K562 (cell line): ENCODE measurements around the gene GMPR2. TPM values are rescaled to one million over a fixed set of nuclear protein-coding genes. Genes with fewer than 3 reads are reported as not detected.

Experiments used
- GABPA ChIP-seq: fragments of 200-800 bp; sonication (Bioruptor generic); conservative IDR thresholded peaks from 2 replicates; pipeline ENCODE4 v1.6.1; 2016; ENCODE audit warnings: low read depth, missing genetic modification characterization, missing compliant biosample characterization
- HNRNPUL1 ChIP-seq: fragments of 200-400 bp; formaldehyde crosslinking; IDR thresholded peaks from 2 replicates; pipeline ENCODE4 v1.6.1; 2017; ENCODE audit warnings: low read length
- KLF13 ChIP-seq: fragments of 450-650 bp; IDR thresholded peaks from 2 replicates; pipeline ENCODE4 v1.6.1; 2016; ENCODE audit warnings: missing genetic modification characterization, low read depth, mild to moderate bottlenecking, missing compliant biosample characterization, moderate library complexity, borderline replicate concordance
- SUPT5H ChIP-seq: fragments of 450-650 bp; IDR thresholded peaks from 2 replicates; pipeline ENCODE4 v1.6.1; 2016
- TARDBP ChIP-seq: fragments of 450-650 bp; IDR thresholded peaks from 2 replicates; pipeline ENCODE4 v1.6.1; 2016
- ZHX1 ChIP-seq: fragments of 150-350 bp; conservative IDR thresholded peaks from 2 replicates; pipeline ENCODE4 v1.6.1; 2014; ENCODE audit warnings: low read length
- ZNF407 ChIP-seq: fragments of 450-650 bp; IDR thresholded peaks from 2 replicates; pipeline ENCODE4 v1.6.1; 2016; ENCODE audit warnings: low read depth
- polyA plus RNA-seq, 8 experiments: library from polyadenylated mRNA; depleted of rRNA in 4 of 8; stranded (reverse) in 5 of 8; unstranded in 3 of 8; fragments of >200 nt; fragmentation: Nextera tagmentation in 2 of 8; fragmentation: Illumina TruSeq in 1 of 8; extraction: Ambion mirVana in 2 of 8; extraction: Trizol in 1 of 8; gene quantifications; 2 replicates each; pipeline versions ENCODE4 v1.2.1 to v1.2.3, GENCODE V29; 2011 to 2014; ENCODE audit warnings: inconsistent platforms in 1 of 8, missing spikeins in 1 of 8
- total RNA-seq, 7 experiments: library from RNA; depleted of rRNA in 6 of 7; stranded (reverse); fragments of >200 nt in 6 of 7; fragmentation: Illumina TruSeq in 2 of 7; extraction: Trizol in 2 of 7; gene quantifications; 2 replicates each; pipeline versions ENCODE4 v1.2.1 to v1.2.3, GENCODE V29; 2011 to 2021; ENCODE audit warnings: low replicate concordance in 1 of 7
- TF ChIP-seq, protein P1 (sequence below): fragments of 450-650 bp; formaldehyde crosslinking; IDR thresholded peaks from 2 replicates; pipeline ENCODE4 v1.4.0; 2022; ENCODE audit warnings: missing genetic modification characterization

GMPR2 gene
- total and polyA plus RNA-seq, 9 of the 15 experiments (the other 6 are each of a cell fraction or from before 2014, with no cell fraction given): 26.4 to 67.4 (median 36.3) TPM

- no peak for TF ChIP-seq ZNF407
- TF ChIP-seq GABPA (tag): peak; percentile 99
- peak; percentile 76 for TF ChIP-seq SUPT5H
- TF ChIP-seq HNRNPUL1: no peak
- TF ChIP-seq, protein P1, sequence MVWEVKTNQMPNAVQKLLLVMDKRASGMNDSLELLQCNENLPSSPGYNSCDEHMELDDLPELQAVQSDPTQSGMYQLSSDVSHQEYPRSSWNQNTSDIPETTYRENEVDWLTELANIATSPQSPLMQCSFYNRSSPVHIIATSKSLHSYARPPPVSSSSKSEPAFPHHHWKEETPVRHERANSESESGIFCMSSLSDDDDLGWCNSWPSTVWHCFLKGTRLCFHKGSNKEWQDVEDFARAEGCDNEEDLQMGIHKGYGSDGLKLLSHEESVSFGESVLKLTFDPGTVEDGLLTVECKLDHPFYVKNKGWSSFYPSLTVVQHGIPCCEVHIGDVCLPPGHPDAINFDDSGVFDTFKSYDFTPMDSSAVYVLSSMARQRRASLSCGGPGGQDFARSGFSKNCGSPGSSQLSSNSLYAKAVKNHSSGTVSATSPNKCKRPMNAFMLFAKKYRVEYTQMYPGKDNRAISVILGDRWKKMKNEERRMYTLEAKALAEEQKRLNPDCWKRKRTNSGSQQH (CRISPR knock-in tag): no peak
- peak; percentile 94 for TF ChIP-seq KLF13 (tag)
- peak; percentile 69; the same call in 1 of the 2 replicates for TF ChIP-seq ZHX1
- no peak for TF ChIP-seq TARDBP
Measured at GRCh38 chr14:24188251-24189058, 44.3 kb upstream of the GMPR2 start, which contains the start of gene IPO4 (continued).
